ENCODE measurements around the gene PDCL2.
"Not testable (repeated sequence)": the region's sequence is repeated elsewhere in the genome, so short reads cannot be mapped to it uniquely, and the experiment has no call there.

The PDCL2 gene

GRCh38 chr4:55568905-55569504 lies 23.0 kb downstream of the PDCL2 start:
- DNase-seq (ENCODE audit: low read depth): no peak
- H3K4me3 ChIP-seq (ENCODE audit: low read length): no peak overlapping the region
- no peak for TF ChIP-seq CTCF (conservative IDR thresholded peaks at IDR 0.05; ENCODE audit: low read depth, low read length)

DNA sequence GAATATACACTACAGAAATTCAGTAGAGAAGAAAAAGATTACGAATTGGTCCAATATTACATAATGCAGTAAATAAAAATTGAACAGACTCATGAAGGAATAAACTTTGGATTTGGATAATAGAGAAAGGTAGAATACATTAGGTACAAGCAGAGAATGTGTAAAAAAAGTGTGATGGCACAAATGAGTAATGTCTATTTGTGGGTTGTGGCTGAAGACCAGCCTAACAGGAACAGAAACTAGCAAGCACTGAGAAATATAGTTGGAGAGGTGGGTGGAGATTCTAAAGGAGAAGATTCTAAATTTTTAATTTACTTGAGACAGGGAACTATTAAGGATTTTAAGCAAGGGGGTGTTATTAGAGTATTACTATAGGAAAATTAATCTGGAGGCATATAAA lies 30.2 kb downstream of the PDCL2 start:
- no peak for TF ChIP-seq CTCF (conservative IDR thresholded peaks at IDR 0.05; ENCODE audit: low read depth, low read length)
- H3K4me3 ChIP-seq (ENCODE audit: low read length): no peak overlapping the region
- no peak for DNase-seq (ENCODE audit: low read depth)

- H3K4me3 ChIP-seq (ENCODE audit: low read length): no peak overlapping the region
- TF ChIP-seq CTCF (conservative IDR thresholded peaks at IDR 0.05; ENCODE audit: low read depth, low read length): no peak
- DNase-seq (ENCODE audit: low read depth): no peak
Observed at GRCh38 chr4:55560096-55560495, 31.9 kb downstream of the PDCL2 start.

DNA sequence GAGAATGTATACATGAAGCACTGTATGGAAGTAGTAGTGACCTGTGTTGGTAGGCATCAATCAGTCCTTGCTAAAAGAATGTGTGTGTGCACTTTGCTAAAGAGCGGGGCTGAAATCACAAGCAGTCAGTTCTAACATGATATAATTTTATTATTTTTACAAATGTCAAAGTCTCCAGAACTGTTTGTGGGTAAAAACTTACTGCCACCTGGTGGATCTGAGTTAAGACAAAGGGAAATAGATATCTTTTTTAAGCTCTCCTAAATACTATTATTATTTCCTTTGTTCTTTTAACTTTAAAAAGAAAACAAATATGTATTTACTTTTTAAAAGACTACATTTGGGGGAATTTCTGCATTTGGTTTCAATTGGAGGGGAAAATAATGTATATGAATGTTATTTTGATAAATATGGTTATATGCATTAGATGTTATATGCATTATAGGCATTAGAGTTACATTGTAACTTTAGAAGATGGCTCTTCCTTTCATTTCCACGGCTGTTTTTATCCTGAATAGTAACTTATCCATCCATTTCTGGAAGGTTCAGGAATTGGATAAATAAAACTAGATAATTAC lies 37.5 kb downstream of the PDCL2 start:
- no peak overlapping the region for H3K4me3 ChIP-seq (ENCODE audit: low read length)
- peak; percentile 50 for TF ChIP-seq CTCF (conservative IDR thresholded peaks at IDR 0.05; ENCODE audit: low read depth, low read length)
- no peak for DNase-seq (ENCODE audit: low read depth)

DNA sequence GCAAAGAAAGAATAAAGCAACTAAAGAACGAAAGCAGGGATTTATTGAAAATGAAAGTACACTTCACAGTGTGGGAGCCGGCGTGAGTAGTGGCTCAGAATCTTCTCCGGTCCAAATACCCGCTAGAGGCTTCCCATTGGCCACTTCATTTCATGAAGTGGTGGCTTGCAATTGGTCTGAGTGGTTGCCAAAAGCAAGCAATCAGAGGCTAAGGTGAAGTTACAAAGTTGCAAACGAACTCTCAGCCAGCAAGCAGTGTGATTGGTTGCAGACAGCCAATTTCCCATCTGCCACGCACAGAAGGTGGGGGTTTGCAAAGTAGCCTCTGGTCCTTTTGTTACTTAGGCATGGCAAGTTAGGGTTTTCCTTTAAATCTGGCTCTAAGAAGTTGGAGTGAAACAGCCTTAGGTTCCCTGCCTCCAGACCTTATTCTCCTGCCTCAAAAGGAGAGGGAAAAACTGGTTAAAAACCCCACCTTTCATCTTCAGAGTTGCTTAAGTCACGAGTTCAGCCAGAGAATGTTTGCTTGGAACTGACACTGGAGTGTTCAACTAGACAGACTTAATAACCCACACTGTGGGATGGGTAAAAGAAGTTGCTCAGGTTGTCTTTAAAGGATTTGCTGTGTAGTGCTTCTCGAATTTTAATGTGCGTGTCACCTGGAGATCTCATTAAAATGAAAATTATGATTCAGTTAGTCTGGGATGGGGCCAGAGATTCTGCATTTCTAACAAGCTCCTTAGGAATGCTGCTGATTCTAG lies 38.4 kb downstream of the PDCL2 start:
- no peak overlapping the region for H3K4me3 ChIP-seq (ENCODE audit: low read length)

DNA sequence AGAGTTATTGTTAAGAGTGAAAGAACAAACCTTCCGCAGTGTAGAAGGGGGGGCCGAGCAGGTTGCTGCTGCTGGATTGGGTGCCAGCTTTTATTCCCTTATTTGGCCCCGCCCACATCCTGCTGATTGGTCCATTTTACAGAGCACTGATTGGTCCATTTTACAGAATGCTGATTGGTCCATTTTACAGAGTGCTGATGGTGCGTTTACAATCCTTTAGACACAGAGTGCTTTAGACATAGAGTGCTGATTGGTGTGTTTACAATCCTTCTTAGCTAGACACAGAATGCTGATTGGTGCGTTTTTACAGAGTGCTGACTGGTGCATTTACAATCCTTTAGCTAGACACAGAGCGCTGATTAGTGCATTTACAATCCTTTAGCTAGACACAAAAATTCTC lies 40.1 kb downstream of the PDCL2 start:
- not testable (repeated sequence) for H3K4me3 ChIP-seq (ENCODE audit: low read length); DNase-seq (ENCODE audit: low read depth)

More for the DNA sequence above, 38.4 kb downstream of the PDCL2 start:
- DNase-seq (ENCODE audit: low read depth): no peak
- no peak for TF ChIP-seq CTCF (conservative IDR thresholded peaks at IDR 0.05; ENCODE audit: low read depth, low read length)

- DNase-seq (ENCODE audit: low read depth): peak; percentile 68
- no peak overlapping the region for H3K4me3 ChIP-seq (ENCODE audit: low read length)
- TF ChIP-seq CTCF (conservative IDR thresholded peaks at IDR 0.05; ENCODE audit: low read depth, low read length): no peak
Observed at GRCh38 chr4:55549888-55550287, 42.2 kb downstream of the PDCL2 start.

Data from retinal pigment epithelial cell (primary cell).